Glomerular visceral epithelial cell (primary cell): Measurements from ENCODE around the gene RAB11FIP5.
"Not testable (repeated sequence)": the region's sequence is repeated elsewhere in the genome, so short reads cannot be mapped to it uniquely, and the experiment has no call there.

Source experiments
- DNase-seq: peaks from one replicate; pipeline ENCODE4 v3.0.0-alpha.2; 2016; ENCODE audit errors: extremely low spot score

Gene RAB11FIP5

DNA sequence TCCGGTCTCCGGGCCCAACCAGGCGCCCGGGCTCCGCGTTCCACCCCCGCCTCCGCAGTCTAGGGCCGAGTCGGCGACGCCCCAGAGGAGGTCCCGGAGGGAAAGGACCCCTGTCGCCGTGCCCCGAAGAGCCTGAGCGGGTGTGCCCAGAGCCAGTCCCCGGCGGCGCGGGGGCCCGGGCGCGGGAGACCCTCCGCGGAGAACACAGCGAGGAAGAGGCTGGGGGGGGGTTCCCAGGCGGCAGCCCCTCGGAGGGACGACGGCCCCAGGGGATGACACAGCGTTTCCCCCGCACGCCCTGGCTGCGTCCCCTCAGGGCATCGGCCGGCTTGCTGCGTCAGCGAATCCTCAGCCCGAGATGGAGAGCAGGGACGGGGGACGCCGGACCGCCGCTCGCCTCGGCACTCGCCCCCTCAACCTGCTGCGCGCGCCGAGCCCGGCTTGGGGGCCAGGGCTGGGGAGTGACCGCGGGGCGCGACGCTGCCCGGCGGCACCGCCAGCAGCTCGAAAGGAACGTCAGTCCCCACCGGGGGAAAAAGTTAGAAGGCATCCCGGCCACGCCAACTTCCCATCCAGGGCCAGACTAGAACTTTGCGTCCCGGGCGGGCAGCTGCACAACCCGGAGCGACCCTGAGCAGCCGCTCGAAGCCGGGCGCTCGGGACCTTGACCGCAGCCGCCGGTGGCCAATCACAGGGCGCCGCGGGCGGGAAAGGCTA, 41.9 kb downstream of the RAB11FIP5 start:
- DNase-seq = no peak

- no peak for DNase-seq
These were observed 42.7 kb downstream of the RAB11FIP5 start for GRCh38 chr2:73069855-73070642.

- no peak for DNase-seq
These were observed 43.5 kb downstream of the RAB11FIP5 start for GRCh38 chr2:73069041-73069854.

DNA sequence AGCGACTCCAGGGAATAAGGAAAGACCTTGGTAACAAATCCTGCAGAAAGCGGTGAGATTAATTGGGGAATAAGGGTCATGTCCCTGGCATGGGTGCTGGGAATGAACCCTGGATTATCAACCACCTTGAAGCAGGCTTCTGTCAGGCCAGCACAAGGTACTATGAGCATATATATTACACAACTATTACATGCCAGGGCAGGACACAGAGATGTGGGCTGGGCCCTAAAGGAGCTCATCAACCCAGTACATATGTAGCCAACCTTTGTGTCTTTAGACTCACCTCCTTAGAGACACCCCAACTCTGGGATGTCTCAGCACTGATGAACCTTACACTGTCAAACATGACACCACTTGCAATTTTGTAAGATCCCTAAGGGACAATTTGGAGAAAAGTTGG, 44.6 kb downstream of the RAB11FIP5 start:
- DNase-seq = no peak

DNA sequence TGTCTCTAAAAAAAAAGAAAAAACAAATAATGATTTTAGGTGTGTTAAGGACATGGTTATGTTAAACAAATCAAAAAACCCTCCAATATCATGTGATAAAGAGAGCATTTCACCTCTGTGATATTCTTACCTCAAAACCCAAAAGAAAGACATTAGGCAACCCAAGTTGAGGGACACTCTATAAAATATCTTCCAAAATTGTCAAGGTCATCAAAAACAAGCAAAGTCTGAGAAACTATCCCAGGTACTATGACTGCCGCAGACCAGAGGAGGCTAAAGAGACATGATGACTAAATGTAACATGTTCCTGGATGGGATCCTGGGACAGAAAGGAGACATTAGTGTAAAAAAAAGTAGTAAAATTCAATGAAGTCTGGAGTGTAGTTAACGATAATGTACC, 45.7 kb downstream of the RAB11FIP5 start:
- DNase-seq = no peak

- DNase-seq = not testable (repeated sequence)
These were observed 47.7 kb downstream of the RAB11FIP5 start for GRCh38 chr2:73065070-73065469.

DNA sequence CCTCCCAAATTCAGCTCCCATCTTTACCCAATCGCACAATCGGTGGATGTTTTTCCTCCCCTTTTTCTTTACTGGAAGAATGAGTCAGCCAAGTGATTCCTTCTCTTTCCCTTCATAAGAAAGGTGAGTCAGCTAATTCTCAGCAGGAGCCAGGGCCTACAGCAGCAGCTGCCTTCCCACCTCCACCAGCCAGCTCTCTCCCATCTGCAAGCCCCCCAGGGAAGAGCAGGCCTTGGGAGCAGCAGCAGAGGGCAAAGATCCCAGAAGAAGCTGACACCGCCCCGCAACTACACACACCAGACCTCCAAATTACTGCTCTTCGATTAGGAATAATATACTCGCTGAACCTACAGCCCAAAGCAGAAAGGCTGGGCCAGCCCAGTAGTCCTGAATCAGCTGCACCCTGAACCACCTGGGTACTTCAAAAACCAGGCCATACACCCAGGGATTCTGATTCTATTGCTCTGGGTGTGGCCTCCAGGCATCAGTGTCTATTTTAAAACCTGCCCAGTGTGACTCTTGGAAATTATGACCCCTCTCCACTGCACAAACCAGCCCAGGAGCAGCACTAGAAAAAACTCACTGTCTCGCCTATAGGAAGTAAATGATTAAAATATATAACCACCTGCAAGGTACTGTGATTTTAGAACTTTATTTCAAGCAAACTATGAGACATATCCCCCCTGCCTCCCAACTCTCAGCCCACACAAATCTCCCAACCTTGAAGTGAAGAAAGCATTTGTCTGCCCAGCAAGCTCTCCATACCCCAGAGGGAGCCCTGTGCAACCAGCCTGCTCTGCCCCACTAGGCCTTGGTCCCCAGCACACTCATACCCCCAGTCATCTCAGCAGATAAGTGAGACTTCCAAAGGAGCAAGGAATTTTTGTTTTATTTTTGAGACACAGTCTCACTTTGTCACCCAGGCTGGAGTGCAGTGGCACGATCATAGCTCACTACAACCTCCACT, 48.6 kb downstream of the RAB11FIP5 start:
- DNase-seq = peak; percentile 67

- no peak for DNase-seq
These were observed 49.3 kb downstream of the RAB11FIP5 start for GRCh38 chr2:73063472-73063871.

DNA sequence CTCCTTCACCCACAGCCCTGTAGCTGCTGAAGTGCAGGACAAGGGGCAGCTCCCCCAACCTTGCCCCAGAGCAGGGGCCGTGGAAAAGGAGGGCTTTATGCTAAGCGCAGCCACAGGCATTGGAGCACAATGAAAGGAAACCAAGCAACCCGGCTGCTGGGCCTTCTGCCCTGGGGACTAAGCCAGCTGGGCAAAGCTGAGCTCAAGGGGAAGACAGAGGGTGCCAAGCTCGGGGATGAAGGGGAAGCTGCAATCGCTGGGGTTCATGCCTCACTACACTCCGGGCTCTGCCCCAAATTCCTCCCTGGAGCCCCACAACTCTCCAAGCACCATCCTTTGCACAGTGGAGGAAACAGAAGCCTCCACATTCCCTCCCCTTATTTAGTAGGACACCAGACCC, 53.6 kb downstream of the RAB11FIP5 start:
- DNase-seq = no peak

DNA sequence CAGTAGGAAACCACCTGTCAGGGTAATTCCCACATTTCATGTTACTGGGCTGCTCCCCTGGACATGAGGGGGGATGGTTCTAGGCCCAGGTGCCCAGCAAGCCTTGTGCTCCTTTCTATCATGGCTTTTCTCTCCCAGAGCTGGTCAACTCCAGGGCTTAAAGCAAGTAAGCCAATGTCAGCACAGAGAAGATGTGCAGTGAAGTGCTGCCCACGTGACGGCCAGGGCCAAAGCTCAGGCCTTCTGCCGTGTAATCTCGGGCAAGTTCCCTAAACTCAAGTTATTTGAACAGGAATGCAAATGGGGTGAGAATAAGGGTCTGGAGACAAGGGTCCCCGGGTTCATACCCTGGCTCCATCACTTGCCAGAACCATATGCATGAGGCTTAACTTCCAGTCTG, 57.8 kb downstream of the RAB11FIP5 start:
- DNase-seq = no peak

GRCh38 chr2:73053316-73054114, 59.2 kb downstream of the RAB11FIP5 start:
- DNase-seq = no peak

- peak; percentile 85 for DNase-seq
These were observed 62.6 kb downstream of the RAB11FIP5 start for GRCh38 chr2:73050121-73050545.

GRCh38 chr2:73043929-73044832, 68.6 kb downstream of the RAB11FIP5 start:
- DNase-seq = no peak

GRCh38 chr2:73043276-73043675, 69.5 kb downstream of the RAB11FIP5 start:
- no peak for DNase-seq

GRCh38 chr2:73037947-73038585, 74.7 kb downstream of the RAB11FIP5 start:
- DNase-seq = no peak

- DNase-seq = no peak
These were observed 76.0 kb downstream of the RAB11FIP5 start for GRCh38 chr2:73036766-73037165.

DNA sequence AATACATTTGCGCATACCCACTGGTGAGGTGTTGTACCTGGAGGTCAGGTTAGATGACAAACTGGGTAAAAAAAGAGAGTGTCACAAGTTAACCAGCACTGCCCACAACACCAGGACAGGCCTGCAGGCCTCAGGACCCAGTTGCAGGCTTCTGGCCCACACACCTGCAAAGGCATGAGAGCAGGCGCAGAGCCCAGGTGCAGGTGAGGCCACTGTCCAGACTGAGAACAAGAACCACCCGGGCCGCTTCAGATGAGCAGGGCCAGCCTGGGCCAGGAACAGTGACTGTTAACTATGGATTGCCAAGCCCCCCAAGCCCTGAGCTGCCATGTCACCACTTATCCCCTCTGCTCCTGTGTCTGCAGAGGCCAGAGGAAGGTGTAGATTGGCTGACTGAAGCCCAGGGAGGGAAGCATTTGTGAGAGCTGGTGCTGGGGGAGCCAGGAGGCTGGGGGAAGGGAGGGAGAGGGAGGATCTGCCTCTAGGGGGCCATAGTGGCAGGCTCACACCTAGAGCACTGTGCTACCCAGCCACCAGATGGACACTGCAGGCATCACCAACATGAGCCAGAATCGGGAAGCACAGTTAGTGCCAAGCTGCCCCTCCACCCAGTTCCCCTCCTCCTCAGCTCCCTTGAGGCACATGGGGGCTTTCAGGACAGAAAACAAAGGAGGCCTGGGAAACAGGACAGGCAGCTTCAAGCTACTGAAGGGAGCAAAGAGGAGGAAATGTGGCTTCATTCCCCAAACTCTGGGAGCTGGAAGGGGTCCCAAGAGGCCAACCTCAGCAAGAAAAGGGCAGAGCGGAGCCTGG, 76.6 kb downstream of the RAB11FIP5 start:
- DNase-seq = no peak
